LHCN-M2 (cell line): ENCODE results near the gene CRIP1. TPM values are rescaled to one million over a fixed set of nuclear protein-coding genes. Genes with fewer than 3 reads are reported as not detected.
A peak's percentile ranks its signal among the peaks of the same experiment; 100 is the strongest.

Experiments
- DNase-seq: peaks from one replicate; pipeline ENCODE4 v3.0.0-alpha.2; 2012; ENCODE audit warnings: low read depth
- total RNA-seq: library from RNA; depleted of rRNA; stranded (reverse); fragments of >200 nt; gene quantifications from 2 replicates; pipeline ENCODE4 v1.2.3, GENCODE V29; 2014

Gene CRIP1
- total RNA-seq, 1 experiment from 2014 or later, result not detected

DNA sequence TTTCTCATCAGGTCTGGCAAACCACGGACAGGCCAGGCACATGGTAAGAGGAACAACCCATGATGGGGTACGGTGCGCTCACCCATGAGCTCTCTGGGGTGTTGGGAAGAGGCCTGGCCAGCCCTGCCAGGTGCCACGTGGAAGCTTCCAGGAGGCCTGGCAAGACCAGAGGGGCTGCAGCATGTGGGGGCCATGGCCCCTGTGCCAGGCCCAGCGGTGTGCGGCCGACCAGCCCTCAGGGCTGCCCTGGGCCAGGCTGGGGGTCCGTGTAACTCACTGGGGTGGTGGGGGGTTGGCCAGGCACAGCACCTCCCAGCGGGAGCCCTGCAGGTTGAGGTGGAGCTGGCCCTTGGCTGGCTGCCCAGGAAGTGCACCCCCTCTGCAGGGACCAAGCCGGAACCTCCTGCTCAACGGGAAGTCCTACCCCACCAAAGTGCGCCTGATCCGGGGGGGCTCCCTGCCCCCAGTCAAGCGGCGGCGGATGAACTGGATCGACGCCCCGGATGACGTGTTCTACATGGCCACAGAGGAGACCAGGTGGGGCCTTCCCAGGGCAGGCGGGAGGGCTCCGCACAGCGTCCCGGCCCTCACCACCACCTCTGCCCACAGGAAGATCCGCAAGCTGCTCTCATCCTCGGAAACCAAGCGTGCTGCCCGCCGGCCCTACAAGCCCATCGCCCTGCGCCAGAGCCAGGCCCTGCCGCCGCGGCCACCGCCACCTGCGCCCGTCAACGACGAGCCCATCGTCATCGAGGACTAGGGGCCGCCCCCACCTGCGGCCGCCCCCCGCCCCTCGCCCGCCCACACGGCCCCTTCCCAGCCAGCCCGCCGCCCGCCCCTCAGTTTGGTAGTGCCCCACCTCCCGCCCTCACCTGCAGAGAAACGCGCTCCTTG is 17.0 kb upstream of the CRIP1 start:
- no peak for DNase-seq

DNA sequence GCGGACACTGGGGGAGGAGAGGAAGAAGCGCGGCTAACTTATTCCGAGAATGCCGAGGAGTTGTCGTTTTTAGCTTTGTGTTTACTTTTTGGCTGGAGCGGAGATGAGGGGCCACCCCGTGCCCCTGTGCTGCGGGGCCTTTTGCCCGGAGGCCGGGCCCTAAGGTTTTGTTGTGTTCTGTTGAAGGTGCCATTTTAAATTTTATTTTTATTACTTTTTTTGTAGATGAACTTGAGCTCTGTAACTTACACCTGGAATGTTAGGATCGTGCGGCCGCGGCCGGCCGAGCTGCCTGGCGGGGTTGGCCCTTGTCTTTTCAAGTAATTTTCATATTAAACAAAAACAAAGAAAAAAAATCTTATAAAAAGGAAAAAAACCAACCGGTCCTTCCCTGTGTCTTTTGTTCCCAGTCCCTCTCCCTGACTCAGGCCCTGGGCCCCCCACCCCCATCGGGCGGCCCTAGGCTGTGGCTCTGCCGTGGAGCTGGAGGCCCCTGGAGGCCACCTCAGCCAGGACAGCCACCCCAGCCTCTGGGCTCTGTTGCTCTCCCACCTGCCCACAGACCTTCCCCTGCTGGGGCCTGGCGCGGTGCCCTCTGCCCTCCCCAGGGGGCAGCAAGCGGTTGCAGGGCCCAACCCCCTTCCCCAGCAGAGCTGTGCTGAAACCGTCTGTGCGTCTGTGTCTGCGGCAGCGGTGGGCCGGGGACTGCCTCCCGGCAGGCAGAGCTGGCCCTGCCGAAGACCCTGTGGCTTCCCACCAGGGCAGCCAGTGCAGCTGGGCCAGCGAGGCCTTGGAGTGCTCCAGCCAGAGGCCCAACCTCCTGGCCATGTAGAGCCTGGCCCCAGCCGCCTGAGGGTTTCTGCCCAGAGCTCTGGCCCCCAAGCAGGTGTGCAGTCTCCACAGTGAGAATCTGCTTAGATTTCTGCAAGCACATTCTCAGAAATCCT is 16.1 kb upstream of the CRIP1 start:
- no peak for DNase-seq

DNA sequence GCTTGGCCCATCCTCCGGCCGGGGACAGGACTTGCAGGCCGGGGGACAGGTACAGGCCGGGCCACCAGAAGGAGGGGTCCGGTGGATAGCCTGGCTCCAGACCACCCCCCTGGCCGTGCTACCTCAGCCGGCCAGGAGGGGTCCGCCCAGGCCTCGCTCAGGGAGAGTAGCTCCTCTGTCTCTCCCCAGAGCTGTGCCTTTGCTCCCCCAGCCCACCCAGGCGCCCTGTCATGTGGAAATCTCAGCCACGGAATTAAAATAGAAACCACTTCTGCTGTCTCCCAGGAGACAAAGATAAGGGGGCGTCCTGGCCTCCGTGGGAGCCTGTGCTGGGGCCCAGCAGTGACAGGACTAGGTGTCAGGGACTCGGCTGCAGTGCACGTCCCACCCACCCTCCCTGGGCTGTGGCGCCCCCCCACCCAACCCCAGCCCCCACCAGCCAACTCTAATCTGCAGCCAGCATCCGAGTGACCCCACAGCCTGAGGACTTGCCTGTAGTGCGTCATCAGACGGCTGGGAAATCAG is 15.3 kb upstream of the CRIP1 start:
- DNase-seq, result no peak

DNA sequence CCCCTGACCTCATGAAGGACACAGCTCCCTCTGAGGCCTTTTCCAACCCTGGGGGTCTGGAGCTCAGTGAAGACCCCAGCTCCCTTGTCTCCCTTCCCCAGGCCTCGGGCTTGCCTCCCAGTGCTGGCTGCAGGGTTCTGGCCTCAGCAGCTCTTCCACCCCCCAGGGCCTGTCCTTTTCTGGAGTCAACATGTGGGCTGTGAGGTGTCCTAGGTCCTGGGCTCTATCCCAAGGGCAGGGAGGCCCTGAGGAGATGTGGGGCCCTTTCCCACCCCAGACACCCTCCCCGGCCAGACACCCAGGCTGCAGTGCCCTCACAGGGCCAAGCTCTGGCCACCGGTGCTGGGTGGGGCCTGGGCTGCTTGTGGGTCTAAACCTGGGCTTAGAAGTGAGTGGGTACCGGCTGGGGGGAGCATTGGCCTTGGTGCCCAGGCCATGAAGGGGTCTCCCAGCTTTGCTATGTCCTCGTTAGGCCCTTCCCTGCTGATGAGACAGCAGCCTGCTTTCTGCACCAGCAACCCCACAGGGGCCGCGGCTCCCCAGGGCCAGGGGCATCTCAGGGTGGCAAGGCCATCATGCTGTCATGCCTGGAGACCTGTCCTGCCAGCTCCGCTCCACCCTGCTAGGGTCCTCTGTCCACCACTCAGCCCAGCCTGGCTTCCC is 14.7 kb upstream of the CRIP1 start:
- DNase-seq, result no peak

DNA sequence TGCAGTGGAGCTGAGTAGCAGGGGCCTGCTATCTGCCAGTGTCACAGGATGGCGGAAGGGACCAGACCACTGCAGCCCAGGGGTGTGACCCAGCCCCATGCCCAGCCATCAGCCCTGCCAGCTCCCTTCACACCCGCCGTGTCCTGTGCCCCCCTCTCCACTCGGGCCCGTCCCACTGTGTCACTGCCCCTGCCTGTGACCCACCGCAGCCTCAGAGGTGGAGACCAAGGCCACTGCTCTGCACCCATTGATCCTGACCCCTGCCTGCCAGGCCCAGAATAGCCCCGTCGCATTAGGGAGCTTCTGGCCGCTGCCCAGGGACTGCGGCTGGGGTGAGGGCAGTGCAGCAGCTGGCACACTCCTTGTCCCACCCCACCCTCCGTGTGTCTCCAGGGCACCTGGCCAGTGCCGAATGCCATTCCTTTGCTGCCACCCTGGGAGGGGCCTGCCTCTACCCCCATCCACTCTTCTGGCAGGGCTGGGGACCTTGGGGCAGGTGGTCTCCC is 14.1 kb upstream of the CRIP1 start:
- peak; percentile 8 for DNase-seq

DNA sequence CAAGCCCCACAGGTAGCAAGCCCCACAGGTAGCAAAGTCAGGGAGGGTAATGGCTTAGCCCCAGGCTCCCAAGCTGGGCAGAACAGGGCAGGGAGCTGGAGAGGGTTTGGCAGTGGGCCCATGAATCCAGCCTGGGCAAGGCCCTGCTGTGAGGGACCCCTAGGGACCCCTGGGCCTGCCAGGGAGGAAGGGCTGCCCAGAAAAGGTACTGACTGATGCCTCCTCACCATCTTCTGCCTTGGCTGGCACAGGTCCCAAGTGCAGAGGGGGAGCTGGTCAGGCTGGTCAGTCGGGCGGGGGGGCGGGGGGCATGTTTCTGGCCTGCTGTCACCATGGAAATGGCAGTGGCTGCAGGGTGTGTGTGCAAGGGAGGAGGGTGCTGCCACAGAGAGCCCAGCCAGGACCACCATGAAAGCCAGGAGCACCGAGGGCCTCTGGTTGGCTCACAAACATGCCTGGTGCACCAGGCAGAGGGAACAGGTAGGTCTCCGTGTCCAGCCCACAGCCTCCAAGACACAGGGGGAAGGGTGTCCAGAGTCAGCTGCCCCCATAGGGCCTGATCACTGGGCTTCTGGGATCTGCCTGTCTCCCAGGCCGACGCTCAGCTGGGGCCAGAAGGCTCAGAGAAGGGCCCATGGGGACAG is 13.5 kb upstream of the CRIP1 start:
- DNase-seq, result no peak

DNA sequence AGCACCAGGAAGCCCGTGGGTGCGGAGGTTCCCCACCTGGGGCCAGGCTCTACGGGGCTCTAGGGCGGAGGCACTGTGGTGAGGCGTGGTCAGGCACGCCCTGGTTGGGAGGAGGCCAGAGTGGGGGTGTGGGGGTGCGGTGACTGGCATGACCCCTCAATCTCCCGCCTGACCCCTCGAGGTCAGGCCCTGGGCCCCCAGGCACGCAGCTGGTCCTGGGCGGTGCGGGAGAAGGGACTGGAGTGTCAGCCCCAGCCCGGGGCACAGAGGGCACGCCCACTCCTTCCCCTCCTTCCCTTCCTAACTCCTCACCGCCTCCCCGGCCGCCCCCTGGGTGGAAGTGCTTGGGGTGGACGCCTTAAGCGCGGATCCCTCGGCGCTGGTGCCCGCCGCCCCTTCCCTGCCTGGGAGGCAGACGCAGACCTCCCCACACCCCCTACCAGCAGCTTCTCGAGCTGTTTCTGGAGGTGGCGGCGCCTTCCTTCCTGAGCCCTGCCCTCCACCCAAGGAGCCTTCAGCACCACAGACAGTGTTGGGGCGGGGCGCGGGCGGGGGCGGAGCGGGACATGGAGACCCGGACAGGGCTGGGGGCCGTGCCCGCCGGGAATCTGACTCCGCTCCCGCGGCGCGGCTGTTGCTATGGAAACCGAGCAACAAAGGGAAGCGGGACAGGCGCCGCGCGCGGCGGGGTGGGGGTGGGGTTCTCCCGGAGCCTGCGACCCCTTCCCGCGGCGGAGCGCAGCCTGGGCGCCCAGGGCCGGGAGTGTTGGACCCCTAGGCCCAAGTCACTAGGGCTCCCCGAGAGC is 12.8 kb upstream of the CRIP1 start:
- peak; percentile 81 for DNase-seq

DNA sequence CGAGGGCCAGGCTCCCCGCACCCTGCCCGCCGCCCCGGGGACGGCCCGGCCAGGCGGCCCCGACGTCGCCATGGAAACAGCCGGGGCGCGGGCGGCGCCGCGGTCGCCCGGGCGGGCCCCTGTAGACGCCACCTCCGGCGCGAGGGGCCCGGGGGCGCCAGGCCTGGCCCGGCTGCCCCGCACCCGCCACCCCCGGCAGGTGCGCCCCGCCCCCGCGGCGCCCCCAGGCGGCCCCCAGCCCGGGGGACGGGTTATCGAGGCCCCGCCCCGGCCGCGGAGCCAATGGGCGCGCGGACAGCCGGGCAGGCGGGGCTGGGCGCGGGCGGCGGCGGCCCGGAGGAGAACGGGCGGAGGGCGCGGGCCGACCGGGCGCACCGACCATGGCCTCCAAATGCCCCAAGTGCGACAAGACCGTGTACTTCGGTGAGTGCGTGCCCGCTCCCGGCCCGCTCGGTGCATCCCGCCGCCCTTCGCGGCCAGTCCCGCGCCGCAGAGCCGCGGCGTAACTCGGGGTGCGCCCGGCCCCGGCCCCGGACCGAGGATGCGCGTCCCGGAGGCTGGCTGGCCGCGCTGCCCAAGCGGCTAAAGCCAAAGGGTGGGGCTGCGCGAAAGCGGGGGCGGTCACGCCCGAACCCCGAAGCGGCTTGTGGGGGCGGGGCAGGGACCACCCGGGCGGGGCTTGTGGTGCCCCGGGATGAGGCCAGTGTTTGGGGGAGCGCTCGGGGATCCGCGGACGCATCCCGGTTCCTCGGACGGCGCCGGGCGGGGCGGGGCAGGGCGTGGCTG is 12.0 kb upstream of the CRIP1 start, which contains the start of gene CRIP2:
CRIP2 (plus strand) TSS at position 339 of the 786 bp plus-strand sequence; CDS start at position 381, 42 bp downstream.
- peak; percentile 35 for DNase-seq

DNA sequence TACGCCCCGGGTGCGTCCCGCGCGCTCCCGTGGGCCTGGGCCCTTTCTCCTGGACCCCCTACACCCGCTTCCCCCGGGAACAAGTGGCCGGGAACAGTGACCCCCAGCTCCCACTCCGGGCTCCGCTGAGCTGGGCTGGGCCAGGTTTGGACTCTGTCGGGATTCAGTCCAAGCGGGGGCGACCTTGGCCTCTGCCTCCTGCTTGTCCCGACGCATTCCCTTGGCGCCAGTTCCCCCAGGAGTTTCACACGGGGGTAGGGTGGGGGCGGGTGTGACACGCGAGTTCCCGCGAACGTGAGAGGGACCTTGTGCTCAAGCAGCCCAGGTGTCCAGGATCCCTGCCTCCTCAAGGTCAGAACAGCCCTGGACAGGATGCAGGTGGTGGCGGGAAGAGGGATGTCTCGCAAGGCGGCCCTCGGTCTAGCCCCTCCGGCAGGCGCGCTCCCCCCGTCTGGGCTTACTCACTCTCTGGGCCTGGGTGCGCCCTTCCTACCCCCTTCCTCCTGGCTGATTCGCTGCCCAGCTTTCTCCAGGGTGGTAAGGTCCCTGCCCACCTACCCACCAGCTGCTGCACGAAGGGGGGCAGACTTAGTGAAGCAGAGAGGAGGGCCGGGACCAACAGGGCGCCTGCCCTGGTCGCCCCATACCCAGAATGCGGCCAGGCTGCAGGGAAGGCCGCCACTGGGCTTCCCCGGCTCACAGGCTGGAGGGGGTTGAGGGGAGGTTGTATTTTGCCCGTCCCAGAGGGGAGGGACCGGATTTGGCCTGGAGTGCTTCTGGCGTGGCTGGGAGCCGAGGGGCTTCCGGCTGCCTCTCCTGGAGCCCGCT is 11.2 kb upstream of the CRIP1 start:
- peak; percentile 55 for DNase-seq

DNA sequence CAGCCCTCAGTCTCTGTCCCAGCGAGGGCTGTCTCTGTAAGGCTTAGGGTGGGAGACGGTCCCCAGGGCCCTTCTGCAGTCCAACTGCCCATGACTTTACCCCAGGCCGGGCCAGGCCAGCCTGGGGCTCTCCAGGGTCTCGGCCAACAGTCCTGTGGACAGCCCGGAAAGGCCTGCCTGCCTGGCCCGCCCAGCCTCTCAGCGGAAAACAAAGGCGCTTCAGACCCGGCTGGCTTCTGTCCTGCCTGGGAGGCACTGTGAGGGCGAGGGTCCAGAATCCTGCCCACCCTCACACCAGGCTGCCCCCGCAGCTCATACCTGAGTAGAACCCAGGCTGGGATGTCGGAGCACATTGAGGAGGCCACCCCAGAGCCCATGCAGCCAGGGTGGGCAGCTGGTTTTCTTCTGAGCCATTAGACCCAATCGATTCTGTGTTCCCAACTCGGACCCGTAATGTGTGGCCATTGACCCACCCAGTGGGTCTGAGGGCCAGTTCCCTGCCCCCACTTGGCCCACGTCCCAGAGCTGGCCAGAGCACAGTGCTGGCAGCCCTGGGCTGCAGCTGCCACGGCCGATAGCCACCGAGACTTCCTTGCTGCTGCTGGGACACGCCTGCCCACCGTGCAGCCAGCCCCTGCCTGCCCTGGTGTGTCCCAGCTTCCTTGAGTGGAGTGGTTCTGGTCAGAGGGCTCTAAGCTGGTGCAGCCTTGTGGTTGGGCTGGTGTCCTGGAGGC is 10.4 kb upstream of the CRIP1 start:
- peak; percentile 76 for DNase-seq

DNA sequence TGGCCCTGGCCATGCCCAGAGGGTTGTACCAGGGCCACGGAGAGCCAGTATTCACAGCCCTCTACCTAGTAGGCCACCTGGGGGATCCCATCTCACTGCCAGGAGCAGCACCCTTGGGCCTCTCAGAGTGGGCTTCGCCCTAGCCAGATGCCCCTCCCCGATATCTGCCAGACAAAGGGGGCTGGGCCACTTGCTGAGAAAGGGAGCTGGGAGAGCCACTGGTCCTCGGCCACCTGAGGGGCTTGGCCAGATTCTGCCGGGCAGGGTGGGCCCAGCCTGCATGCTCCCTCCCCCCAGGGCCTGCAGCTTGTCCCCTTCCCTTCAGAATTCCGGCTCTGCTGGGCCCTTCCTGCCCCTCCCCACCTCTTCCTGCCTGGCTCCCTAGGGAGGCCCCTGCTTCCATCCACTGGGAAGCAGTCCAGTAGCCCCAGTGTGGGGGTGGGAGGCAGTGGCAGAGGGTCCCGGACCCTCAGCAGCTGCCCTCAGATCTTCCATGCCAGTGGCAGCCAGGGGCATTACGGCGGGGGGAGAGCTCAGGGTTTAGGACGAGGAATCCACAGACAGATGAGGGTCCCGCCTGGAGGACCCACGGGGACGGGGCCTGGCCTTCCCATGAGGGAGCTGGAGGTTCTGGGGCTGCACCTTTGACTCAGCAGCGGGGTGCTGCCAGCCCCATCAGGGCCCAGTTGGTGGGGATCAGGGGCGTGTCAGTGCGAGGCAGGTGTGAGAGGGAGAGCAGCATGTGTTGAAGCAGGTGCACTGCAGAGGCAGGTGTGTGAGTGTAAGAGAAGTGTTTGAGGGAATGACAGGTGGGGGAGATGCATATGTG is 9.6 kb upstream of the CRIP1 start:
- DNase-seq, result no peak

DNA sequence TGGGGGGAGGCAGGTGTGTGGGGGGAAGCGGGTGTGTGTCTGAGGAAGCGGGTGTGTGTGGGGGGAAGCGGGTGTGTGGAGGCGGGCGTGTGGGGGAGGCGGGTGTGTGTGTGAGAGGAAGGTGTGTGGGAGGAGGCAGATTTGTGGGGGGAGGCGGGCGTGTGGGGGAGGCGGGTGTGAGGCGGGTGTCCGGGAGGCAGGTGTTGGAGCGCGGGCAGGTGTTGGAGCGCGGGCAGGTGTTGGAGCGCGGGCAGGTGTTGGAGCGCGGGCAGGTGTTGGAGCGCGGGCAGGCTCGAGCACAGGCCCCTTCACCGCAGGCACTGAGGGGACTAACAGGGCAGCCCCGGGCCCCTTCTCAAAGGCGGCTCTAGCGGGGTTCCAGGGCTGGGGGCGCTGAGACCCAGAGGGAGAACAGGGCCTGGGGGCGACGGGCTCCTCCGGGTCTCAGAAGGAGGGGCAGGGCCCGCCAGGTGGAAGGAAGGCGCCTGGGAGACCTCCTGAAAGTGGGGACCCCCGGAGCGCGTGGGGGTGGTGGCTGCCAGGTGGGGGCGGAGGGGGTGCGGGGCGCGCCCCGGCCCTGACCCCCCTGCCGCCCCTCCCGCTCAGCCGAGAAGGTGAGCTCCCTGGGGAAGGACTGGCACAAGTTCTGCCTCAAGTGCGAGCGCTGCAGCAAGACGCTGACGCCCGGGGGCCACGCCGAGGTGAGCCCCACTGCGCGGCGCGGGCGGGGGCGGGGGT is 8.9 kb upstream of the CRIP1 start:
- DNase-seq, result no peak

DNA sequence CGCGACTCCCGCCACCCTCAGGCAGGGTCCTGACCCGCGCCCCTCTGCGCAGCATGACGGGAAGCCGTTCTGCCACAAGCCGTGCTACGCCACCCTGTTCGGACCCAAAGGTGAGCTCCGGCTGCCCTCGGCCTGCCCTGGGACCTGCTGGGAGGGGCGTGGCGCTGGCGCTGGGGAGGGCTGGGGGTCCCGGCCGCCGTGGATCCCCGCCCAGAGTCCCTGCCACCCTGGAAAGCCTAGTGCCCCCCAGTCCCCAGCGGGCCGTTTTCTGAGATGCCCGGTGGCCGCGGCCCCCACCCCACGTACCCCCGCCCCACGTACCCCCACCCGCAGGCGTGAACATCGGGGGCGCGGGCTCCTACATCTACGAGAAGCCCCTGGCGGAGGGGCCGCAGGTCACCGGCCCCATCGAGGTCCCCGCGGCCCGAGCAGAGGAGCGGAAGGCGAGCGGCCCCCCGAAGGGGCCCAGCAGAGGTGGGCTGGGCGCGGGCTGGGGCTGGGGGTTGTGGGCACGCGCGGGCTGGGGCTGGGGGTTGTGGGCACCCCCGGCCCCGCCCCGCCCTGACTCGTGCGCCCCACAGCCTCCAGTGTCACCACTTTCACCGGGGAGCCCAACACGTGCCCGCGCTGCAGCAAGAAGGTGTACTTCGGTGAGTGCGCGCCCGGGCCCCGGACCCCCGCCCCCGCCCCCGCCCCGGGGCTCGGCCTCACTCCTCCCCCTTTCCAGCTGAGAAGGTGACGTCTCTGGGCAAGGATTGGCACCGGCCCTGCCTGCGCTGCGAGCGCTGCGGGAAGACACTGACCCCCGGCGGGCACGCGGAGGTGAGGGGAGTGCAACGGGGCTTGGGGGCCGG is 8.1 kb upstream of the CRIP1 start:
- no peak for DNase-seq

DNA sequence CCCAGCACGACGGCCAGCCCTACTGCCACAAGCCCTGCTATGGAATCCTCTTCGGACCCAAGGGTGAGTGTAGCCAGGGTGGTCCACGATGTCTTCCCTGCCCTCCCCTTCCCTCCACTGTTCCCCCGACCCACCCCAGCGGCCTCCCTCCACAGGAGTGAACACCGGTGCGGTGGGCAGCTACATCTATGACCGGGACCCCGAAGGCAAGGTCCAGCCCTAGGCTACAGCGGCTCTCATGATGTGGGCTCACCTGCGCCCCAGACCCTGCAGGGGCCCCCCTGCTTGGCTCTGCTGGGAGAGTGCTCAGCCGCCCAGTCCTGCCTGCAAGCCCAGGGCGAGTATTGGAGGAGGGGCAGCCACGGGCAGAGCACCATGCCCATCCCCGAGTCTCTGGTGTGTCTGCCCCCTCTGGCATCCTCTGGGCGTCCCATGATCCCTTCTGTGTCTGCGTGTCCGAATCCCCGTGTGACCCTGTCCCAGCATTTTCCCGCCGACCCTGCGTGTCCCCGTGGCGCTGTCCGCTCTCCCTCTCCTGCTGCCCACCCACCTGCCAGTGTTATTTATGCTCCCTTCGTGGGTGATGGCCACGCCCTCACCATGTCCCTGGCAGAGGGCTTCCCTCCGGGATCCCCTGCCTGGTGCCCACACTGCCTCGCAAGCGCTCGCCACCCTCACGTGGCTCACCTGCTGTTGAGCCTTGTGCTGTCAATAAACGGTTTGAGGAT is 7.1 kb upstream of the CRIP1 start:
- DNase-seq, result no peak
